IPS DF 6.9 (cell line): ENCODE results near the gene TAF1.
"Not testable (repeated sequence)": the region's sequence is repeated elsewhere in the genome, so short reads cannot be mapped to it uniquely, and the experiment has no call there.

Experiments used
- DNase-seq: peaks from one replicate; pipeline ENCODE4 v3.0.0-alpha.2; 2013; ENCODE audit warnings: low read depth, low spot score
- H3K27ac ChIP-seq: one replicate; pipeline ENCODE4 v1.5.1; 2013; ENCODE audit warnings: low read length, control low read depth
- H3K27me3 ChIP-seq: 2 replicates; pipeline ENCODE4 v1.6.1; 2013; ENCODE audit warnings: mild to moderate bottlenecking, low read length; ENCODE audit not compliant: control insufficient read depth, insufficient read depth
- H3K36me3 ChIP-seq: 2 replicates; pipeline ENCODE4 v1.6.1; 2013; ENCODE audit warnings: low read length; ENCODE audit not compliant: control insufficient read depth, insufficient read depth
- H3K4me1 ChIP-seq: 2 replicates; pipeline ENCODE4 v1.6.1; 2013; ENCODE audit warnings: low read length; ENCODE audit not compliant: control insufficient read depth, insufficient read depth
- H3K4me3 ChIP-seq: 2 replicates; pipeline ENCODE4 v1.5.1; 2013; ENCODE audit warnings: mild to moderate bottlenecking, low read length
- H3K9me3 ChIP-seq: 2 replicates; pipeline ENCODE4 v1.6.1; 2013; ENCODE audit warnings: low read length, inconsistent platforms; ENCODE audit not compliant: control insufficient read depth, insufficient read depth
- WGBS: extraction: QIAGEN DNeasy Blood & Tissue Kit; methylation state at CpG from one replicate; pipeline ENCODE4 v1.1.7; 2013; ENCODE audit warnings: mixed read lengths, missing lambda C conversion rate; ENCODE audit not compliant: insufficient read length, insufficient coverage; 5-methylcytosine and 5-hydroxymethylcytosine counted together

TAF1 gene

DNA sequence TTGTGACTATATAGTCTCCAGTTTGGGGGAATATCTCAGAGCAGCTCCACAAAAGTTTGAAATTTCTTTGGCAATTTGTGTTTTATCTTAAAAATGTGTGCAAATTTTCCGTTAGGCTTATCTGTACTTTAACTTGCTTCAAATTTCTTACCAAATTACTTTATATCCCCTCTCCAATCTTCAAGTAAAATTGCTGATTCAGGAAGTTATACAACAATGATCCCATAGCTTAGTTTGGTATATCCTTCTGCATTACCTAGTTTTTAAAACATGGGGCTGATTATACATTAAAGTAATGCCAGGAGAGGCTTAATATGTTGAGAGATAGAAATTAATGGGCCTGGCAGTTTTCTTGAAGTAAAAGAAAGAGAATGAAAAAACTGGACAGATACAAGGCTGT is 66.6 kb downstream of the TAF1 start:
- H3K36me3 ChIP-seq: no peaks in the 10 kb centered on the region; the same call in 1 of the 2 replicates
- WGBS: no CpG with 5 or more reads among the region's 1 CpG

GRCh38 chrX:71438750-71439149 is 72.6 kb downstream of the TAF1 start:
- no peak for DNase-seq
- Histone ChIP-seq H3K36me3 (no peaks in the 10 kb centered on the region), H3K27ac (no peak overlapping the region)

More for the DNA sequence above, 66.6 kb downstream of the TAF1 start:
- no peak overlapping the region for H3K4me3 ChIP-seq
- no peaks in the 10 kb centered on the region for H3K9me3 ChIP-seq
- H3K27ac ChIP-seq: no peak overlapping the region
- no peaks in the 10 kb centered on the region for H3K4me1 ChIP-seq
- DNase-seq: no peak
- H3K27me3 ChIP-seq: no peaks in the 10 kb centered on the region

DNA sequence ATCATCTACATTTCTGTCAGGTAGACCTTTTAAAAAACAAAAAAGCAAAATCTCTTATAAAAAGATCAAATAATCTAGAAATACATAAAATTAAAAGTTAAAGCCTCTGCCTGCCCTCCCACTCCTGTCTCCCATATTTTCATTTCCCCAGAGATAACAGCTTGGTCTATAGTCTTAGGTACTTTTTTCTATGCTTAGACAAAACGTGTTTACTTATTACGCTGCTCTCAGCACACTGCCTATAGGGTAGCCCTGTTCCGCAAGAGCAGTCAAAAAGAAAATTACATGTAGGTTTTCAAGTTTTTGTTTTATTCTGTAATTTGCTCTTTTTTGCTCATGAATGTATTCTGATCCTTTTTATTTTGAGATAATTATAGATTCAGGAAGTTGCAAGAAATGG is 73.3 kb downstream of the TAF1 start:
- Histone ChIP-seq H3K4me3 (no peak overlapping the region), H3K9me3 (no peaks in the 10 kb centered on the region), H3K36me3 (no peaks in the 10 kb centered on the region), H3K27me3 (no peaks in the 10 kb centered on the region), H3K27ac (no peak overlapping the region), H3K4me1 (no peaks in the 10 kb centered on the region)
- no peak for DNase-seq
- WGBS: no CpG with 5 or more reads among the region's 3 CpGs

More at GRCh38 chrX:71438750-71439149, 72.6 kb downstream of the TAF1 start:
- H3K27me3 ChIP-seq: no peaks in the 10 kb centered on the region
- WGBS: no CpG with 5 or more reads among the region's 6 CpGs
- H3K4me3 ChIP-seq: no peak overlapping the region
- no peaks in the 10 kb centered on the region for H3K4me1 ChIP-seq
- H3K9me3 ChIP-seq: no peaks in the 10 kb centered on the region

- Histone ChIP-seq H3K4me3 (no peak overlapping the region), H3K9me3 (no peaks in the 10 kb centered on the region), H3K4me1 (no peaks in the 10 kb centered on the region), H3K27me3 (no peaks in the 10 kb centered on the region), H3K36me3 (no peaks in the 10 kb centered on the region), H3K27ac (no peak overlapping the region)
- whole genome bisulfite sequencing: no CpG with 5 or more reads among the region's 3 CpGs
- no peak for DNase-seq
Observed at GRCh38 chrX:71439896-71440295, 73.7 kb downstream of the TAF1 start.

DNA sequence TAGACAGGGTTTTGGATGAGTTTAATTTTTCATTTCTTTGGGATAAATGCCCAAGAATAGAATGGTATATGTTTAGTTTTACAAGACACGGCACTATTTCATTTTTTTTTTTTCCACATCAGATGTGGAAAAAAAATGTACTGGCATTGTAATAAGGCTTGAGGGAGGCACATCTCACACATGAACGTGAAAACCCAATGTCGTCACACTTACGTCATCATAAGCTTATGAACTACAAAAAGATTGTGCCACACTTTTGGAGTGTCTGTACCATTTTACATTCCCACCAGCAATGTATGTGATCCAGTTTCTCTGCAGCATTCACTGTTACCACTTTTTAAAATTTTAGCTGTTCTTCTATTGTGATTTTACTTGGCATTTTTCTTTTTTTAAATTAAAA is 74.2 kb downstream of the TAF1 start:
- no peaks in the 10 kb centered on the region for H3K36me3 ChIP-seq
- DNase-seq: no peak
- H3K9me3 ChIP-seq: no peaks in the 10 kb centered on the region
- no peaks in the 10 kb centered on the region for H3K27me3 ChIP-seq
- H3K4me3 ChIP-seq: no peak overlapping the region
- H3K27ac ChIP-seq: no peak overlapping the region
- no CpG with 5 or more reads among the region's 4 CpGs for WGBS
- no peaks in the 10 kb centered on the region for H3K4me1 ChIP-seq

- not testable (repeated sequence) for H3K36me3 ChIP-seq, H3K4me3 ChIP-seq, DNase-seq, H3K9me3 ChIP-seq, H3K4me1 ChIP-seq, H3K27me3 ChIP-seq, H3K27ac ChIP-seq
- no CpG with 5 or more reads among the region's 2 CpGs for WGBS
Observed at GRCh38 chrX:71441809-71442208, 75.7 kb downstream of the TAF1 start.

GRCh38 chrX:71450433-71451106 is 84.4 kb downstream of the TAF1 start:
- Histone ChIP-seq H3K27me3 (no peaks in the 10 kb centered on the region), H3K9me3 (no peaks in the 10 kb centered on the region)

DNA sequence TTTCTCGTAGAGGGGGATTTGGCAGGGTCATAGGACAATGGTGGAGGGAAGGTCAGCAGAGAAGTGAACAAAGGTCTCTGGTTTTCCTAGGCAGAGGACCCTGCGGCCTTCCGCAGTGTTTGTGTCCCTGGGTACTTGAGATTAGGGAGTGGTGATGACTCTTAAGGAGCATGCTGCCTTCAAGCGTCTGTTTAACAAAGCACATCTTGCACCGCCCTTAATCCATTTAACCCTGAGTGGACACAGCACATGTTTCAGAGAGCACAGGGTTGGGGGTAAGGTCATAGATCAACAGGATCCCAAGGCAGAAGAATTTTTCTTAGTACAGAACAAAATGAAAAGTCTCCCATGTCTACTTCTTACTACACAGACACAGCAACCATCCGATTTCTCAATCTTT is 85.4 kb downstream of the TAF1 start:
- not testable (repeated sequence) for H3K9me3 ChIP-seq, H3K27ac ChIP-seq, H3K4me1 ChIP-seq, H3K4me3 ChIP-seq, H3K36me3 ChIP-seq, DNase-seq, H3K27me3 ChIP-seq
- no CpG with 5 or more reads among the region's 6 CpGs for WGBS

More at GRCh38 chrX:71450433-71451106, 84.4 kb downstream of the TAF1 start:
- Histone ChIP-seq H3K4me3 (no peak overlapping the region), H3K4me1 (no peaks in the 10 kb centered on the region), H3K27ac (no peak overlapping the region), H3K36me3 (no peaks in the 10 kb centered on the region)
- DNase-seq: no peak
- WGBS: no CpG with 5 or more reads among the region's 2 CpGs

- H3K27me3 ChIP-seq: no peaks in the 10 kb centered on the region
- DNase-seq: no peak
- no peaks in the 10 kb centered on the region for H3K4me1 ChIP-seq
- H3K36me3 ChIP-seq: peaks cover under 1% of the 10 kb centered on the region; the same call in 1 of the 2 replicates
- no peak overlapping the region for H3K27ac ChIP-seq
- no peak overlapping the region for H3K4me3 ChIP-seq
- no peaks in the 10 kb centered on the region for H3K9me3 ChIP-seq
- no CpG with 5 or more reads among the region's 4 CpGs for WGBS
Observed at GRCh38 chrX:71453056-71453455, 86.9 kb downstream of the TAF1 start.

DNA sequence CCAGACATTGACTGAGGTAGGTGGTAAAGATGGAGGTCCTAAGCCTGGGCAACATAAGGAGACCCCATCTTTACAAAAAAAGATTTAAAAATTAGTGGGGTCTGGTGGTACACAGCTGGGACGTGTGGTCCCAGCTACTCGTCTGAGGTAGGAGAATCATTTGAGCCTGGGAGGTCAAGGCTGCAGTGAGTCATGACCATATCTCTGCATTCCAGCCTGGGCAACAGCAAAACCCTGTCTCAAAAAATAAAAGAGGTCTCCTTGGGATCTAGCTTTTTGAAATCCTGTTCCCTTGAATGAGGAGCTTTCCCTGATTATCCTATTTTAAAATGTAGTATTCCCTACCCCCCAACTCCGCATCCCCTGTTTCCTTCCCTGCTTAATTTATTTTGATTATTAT is 88.1 kb downstream of the TAF1 start:
- Histone ChIP-seq H3K27ac (no peak overlapping the region), H3K4me3 (no peak overlapping the region), H3K9me3 (no peaks in the 10 kb centered on the region), H3K4me1 (no peaks in the 10 kb centered on the region), H3K36me3 (peaks cover 4% of the 10 kb centered on the region; the same call in 1 of the 2 replicates), H3K27me3 (no peaks in the 10 kb centered on the region)
- DNase-seq: no peak
- WGBS: no CpG with 5 or more reads among the region's 3 CpGs

DNA sequence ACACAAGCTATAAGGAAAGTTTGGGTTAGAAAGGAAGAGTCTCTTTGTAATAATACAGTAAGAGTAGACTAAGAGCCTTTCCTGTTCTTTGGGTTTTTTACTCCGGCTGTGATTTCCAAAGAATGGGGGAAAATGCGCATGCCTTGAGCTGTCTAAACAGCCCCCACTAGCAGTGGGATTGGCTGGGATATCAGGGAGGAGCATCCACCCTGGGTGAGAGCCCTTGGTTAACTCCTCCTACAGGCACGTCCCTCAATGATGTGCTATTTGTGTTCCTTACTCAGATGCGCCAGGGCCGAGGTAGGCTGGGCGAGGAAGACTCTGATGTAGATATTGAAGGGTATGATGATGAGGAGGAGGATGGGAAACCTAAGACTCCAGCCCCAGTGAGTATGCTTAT is 92.7 kb downstream of the TAF1 start:
- Histone ChIP-seq H3K4me1 (no peaks in the 10 kb centered on the region), H3K27ac (no peak overlapping the region), H3K4me3 (no peak overlapping the region), H3K36me3 (peaks cover 14% of the 10 kb centered on the region; the same call in 1 of the 2 replicates), H3K27me3 (no peaks in the 10 kb centered on the region), H3K9me3 (no peaks in the 10 kb centered on the region)
- no CpG with 5 or more reads among the region's 6 CpGs for WGBS
- DNase-seq: no peak
